Epithelial cell of esophagus (primary cell): ENCODE measurements around the gene BAZ1B.
"Not testable (repeated sequence)": the region's sequence is repeated elsewhere in the genome, so short reads cannot be mapped to it uniquely, and the experiment has no call there.

Experiments used
- DNase-seq: peaks from one replicate; pipeline ENCODE4 v3.0.0; 2010; ENCODE audit warnings: low read depth
- H3K4me3 ChIP-seq: 2 replicates; pipeline ENCODE4 v1.5.1; 2011; ENCODE audit warnings: mild to moderate bottlenecking, low read length, control low read depth
- TF ChIP-seq, protein P1 (sequence below): IDR thresholded peaks from 2 replicates; pipeline ENCODE4 v1.5.1; 2011; ENCODE audit warnings: low read depth, mild to moderate bottlenecking, low read length, control low read depth, inconsistent platforms; ENCODE audit not compliant: insufficient read depth; ENCODE audit errors: missing control alignments

The BAZ1B gene

DNA sequence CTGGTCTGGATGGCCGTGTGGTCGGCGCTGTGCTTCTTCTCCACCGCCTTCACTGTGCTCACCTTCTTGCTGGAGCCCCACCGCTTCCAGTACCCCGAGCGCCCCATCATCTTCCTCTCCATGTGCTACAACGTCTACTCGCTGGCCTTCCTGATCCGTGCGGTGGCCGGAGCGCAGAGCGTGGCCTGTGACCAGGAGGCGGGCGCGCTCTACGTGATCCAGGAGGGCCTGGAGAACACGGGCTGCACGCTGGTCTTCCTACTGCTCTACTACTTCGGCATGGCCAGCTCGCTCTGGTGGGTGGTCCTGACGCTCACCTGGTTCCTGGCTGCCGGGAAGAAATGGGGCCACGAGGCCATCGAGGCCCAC lies 87.4 kb downstream of the BAZ1B start:
- DNase-seq = no peak
- no peak overlapping the region for H3K4me3 ChIP-seq
- TF ChIP-seq, protein P1, sequence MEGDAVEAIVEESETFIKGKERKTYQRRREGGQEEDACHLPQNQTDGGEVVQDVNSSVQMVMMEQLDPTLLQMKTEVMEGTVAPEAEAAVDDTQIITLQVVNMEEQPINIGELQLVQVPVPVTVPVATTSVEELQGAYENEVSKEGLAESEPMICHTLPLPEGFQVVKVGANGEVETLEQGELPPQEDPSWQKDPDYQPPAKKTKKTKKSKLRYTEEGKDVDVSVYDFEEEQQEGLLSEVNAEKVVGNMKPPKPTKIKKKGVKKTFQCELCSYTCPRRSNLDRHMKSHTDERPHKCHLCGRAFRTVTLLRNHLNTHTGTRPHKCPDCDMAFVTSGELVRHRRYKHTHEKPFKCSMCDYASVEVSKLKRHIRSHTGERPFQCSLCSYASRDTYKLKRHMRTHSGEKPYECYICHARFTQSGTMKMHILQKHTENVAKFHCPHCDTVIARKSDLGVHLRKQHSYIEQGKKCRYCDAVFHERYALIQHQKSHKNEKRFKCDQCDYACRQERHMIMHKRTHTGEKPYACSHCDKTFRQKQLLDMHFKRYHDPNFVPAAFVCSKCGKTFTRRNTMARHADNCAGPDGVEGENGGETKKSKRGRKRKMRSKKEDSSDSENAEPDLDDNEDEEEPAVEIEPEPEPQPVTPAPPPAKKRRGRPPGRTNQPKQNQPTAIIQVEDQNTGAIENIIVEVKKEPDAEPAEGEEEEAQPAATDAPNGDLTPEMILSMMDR = no peak

DNA sequence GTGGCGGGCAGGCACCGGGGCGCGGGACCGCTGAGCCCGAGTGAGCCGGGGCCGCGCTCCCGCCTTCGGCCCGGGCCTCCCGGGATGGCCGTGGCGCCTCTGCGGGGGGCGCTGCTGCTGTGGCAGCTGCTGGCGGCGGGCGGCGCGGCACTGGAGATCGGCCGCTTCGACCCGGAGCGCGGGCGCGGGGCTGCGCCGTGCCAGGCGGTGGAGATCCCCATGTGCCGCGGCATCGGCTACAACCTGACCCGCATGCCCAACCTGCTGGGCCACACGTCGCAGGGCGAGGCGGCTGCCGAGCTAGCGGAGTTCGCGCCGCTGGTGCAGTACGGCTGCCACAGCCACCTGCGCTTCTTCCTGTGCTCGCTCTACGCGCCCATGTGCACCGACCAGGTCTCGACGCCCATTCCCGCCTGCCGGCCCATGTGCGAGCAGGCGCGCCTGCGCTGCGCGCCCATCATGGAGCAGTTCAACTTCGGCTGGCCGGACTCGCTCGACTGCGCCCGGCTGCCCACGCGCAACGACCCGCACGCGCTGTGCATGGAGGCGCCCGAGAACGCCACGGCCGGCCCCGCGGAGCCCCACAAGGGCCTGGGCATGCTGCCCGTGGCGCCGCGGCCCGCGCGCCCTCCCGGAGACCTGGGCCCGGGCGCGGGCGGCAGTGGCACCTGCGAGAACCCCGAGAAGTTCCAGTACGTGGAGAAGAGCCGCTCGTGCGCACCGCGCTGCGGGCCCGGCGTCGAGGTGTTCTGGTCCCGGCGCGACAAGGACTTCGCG lies 88.0 kb downstream of the BAZ1B start:
- H3K4me3 ChIP-seq = no peak overlapping the region
- peak; percentile 32 for DNase-seq
- TF ChIP-seq, protein P1 = no peak

DNA sequence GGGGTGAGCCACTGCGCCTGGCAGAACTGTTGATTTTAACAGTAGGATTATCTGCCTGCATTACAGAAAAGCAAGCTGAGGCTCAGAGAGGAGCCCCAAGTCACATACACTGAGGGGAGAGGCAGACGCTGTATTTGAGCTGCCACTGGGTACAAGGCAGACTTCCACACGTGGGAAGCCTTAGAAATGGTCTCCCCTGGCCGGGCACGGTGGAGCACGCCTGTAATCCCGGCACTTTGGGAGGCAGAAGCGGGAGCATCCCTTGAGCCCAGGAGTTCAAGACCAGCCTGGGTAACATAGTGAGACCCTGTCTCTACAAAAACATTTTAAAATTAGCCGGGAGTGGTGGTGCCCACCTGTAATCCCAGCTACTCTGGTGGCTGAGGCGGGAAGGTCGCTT lies 89.4 kb downstream of the BAZ1B start:
- TF ChIP-seq, protein P1 = no peak
- H3K4me3 ChIP-seq = no peak overlapping the region
- DNase-seq = no peak

DNA sequence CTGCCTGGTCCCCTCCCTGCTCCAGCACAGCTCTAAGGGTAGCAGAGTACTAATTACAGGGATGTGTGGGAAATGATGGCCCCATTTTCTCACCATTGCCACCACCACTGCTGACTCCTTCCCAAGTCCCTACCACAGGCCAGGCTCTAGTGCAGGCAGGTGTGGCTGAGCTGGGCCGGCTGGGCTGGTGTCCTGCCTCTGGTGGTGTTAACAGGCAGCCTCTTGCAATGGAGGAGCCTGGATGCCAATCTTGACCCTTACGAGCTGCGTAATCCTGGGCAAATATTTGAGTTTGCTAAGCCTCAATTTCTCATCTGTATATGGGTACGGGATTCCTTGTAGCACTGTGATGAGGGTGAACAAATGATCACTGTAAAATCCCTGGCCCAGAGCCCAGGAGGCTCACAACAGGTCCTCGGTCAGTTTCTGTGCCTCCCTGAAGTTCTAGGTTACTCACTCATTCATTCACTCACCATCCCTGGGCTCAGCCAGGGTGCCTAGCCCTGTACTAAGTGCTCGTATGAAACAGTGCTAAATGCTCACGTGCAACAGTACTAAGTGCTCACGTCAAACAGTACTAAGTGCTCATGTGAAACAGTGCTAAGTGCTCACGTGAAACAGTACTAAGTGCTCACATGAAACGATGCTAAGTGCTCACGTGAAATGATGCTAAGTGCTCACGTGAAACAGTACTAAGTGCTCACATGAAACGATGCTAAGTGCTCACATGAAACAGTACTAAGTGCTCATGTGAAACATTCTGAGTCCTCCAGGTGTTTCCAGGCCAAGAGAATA lies 90.9 kb downstream of the BAZ1B start:
- no peak for DNase-seq
- TF ChIP-seq, protein P1 = no peak
- no peak overlapping the region for H3K4me3 ChIP-seq

DNA sequence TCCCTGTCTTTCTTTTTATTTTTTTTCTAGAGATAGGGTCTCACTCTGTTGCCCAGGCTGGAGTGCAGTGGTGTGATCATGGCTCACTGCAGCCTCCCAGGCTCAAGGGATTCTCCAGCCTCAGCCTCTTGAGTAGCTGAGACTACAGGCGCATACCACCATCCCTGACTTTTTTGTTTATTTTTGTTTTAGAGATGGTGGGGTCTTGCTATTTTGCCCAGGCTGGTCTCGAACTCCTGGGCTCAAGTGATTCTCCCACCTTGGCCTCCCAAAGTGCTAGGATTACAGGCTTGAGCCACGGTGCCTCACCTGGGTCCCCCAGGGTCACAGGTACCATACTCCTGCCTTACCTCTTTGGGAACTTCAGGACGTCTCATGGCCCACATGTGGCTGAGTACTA lies 91.6 kb downstream of the BAZ1B start:
- not testable (repeated sequence) for DNase-seq, H3K4me3 ChIP-seq

DNA sequence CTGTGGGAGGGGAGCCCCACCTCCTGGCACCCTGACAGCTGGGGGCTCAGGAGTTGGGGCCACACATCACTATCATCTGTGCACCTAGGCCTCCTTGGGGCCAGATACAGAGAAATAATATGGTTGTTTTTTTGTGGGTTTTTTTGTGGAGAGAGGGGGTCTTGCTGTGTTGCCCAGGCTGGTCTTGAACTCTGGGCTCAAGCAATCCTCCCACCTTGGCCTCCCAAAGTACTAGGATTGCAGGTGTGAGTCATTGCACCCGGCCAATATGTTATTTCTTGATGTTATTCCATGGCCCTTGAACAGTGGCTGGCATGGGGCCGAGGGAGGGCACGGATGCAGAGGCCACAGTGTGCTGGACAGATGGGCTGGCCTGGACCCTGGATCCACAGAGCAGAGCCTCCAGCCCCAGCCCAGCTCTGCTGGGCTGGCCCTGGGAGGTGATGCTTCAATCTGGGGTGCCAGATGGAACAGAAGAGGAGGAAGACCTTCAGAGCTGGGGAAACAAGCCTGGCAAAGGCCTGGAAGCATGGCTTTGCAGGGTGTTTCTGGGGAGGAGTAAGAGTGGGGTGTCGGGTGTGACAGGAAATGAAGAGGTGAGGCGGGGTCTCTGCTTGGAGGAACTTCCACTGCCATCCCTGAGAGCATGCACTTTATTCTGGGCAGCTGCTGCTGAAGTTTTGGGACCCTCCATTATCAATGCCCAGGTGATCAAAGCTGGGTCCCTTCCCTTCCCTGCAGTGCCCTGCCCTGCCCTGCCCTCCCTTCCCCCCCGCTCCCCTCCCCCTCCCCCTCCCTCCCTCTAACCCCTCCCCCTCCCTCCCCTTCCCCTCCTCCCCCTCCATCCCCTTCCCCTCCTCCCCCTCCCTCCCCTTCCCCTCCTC lies 92.2 kb downstream of the BAZ1B start:
- TF ChIP-seq, protein P1 = no peak
- no peak for DNase-seq
- no peak overlapping the region for H3K4me3 ChIP-seq

DNA sequence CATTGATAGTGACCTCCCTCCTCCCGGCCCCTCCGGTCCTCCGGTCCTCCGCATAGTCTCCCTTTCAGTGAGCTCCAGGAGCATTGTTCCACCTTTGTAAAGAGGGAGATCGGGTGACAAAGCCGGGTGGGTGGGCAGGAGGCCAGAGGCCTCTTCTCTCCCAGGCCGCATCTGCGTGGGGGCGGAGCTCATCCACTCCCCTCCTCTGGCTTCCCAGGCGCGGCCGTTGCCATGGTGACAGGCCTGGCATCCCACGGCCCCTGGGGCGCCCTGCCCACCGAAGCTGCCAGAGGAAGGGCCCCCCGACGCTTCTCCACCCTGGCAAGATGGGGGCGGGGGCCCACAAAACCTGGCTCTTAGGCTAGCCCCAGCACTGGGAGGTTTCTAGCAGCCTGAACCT lies 92.9 kb downstream of the BAZ1B start:
- TF ChIP-seq, protein P1 = no peak
- no peak overlapping the region for H3K4me3 ChIP-seq
- no peak for DNase-seq
